GM19193 (cell line): ENCODE data around the gene FDXR.

Experiments
- POLR2A ChIP-seq: IDR thresholded peaks from 4 replicates; pipeline ENCODE4 v1.6.1; 2011; ENCODE audit not compliant: insufficient read depth, insufficient read length; ENCODE audit errors: extremely low read depth

Gene FDXR

GRCh38 chr17:74903034-74903433, 30.2 kb upstream of the FDXR start:
- TF ChIP-seq POLR2A, result no peak

- TF ChIP-seq POLR2A, result no peak
Observed at GRCh38 chr17:74901353-74902135, 28.8 kb upstream of the FDXR start.

GRCh38 chr17:74900208-74900607, 27.4 kb upstream of the FDXR start:
- no peak for TF ChIP-seq POLR2A

GRCh38 chr17:74898376-74898946, 25.7 kb upstream of the FDXR start:
- no peak for TF ChIP-seq POLR2A

GRCh38 chr17:74893936-74894671, 21.3 kb upstream of the FDXR start:
- TF ChIP-seq POLR2A, result no peak

GRCh38 chr17:74892974-74893911, 20.4 kb upstream of the FDXR start, which contains the start of gene FADS6:
Gene FADS6, minus strand, starts transcription at chr17:74893633. Its CDS starts 38 bp downstream, at chr17:74893595.
- TF ChIP-seq POLR2A, result no peak

- no peak for TF ChIP-seq POLR2A
Observed at GRCh38 chr17:74892013-74892841, 19.4 kb upstream of the FDXR start.

GRCh38 chr17:74890554-74890953, 17.8 kb upstream of the FDXR start:
- no peak for TF ChIP-seq POLR2A

GRCh38 chr17:74888469-74888868, 15.7 kb upstream of the FDXR start:
- TF ChIP-seq POLR2A, result no peak

- no peak for TF ChIP-seq POLR2A
Observed at GRCh38 chr17:74883241-74883745, 10.5 kb upstream of the FDXR start.

- no peak for TF ChIP-seq POLR2A
Observed at GRCh38 chr17:74882517-74883240, 9.9 kb upstream of the FDXR start.

GRCh38 chr17:74881073-74881472, 8.3 kb upstream of the FDXR start:
- no peak for TF ChIP-seq POLR2A

GRCh38 chr17:74879308-74879707, 6.5 kb upstream of the FDXR start:
- TF ChIP-seq POLR2A, result no peak
